ENCODE measurements around the gene MORN5. TPM values are rescaled to one million over a fixed set of nuclear protein-coding genes. Genes with fewer than 3 reads are reported as not detected.

The MORN5 gene
- total and polyA plus RNA-seq, 2 donors (not counting 1 experiment from before 2014, with no cell fraction given) = 0.33 TPM; not detected in 1

DNA sequence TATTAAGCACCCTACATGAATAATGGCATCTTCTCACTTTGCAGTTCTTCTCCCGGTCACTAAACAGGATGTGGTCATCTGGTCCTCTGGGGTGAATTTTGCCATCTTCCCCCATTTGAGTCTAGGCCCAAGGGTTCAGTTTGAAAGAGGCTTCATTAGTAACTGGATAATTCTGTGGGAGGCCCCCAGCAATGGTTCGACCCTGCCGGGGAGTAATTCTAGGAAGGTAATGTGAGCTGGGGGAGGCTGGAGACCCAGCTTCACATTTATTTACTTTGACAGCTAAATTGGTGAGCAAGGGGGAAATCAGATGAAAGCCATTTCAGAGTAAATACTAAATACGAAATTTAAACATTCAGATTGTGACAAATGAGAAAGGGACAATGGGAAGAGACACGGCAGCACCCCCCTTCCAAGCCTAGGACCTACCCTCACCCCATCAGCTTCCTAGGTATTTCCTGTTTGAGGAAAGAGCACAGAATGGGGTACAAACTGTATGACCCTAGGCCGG is 73.1 kb downstream of the MORN5 start:
- no peaks in the 10 kb centered on the region for H3K79me2 ChIP-seq (ENCODE audit: control insufficient read depth, insufficient read depth, low read length)

GRCh38 chr9:122234022-122234748 is 74.5 kb downstream of the MORN5 start:
- no peaks in the 10 kb centered on the region for H3K9me3 ChIP-seq (ENCODE audit: control insufficient read depth, insufficient read depth, low read depth, low read length)
- TF ChIP-seq EZH2 (IDR thresholded peaks at IDR 0.05; ENCODE audit: low read length, missing control alignments) (no peak), CTCF (conservative IDR thresholded peaks at IDR 0.05 in 1 of 2, IDR thresholded peaks at IDR 0.05 in 1 of 2; ENCODE audit: low read depth in 1 of 2, low read length in 2 of 2) (no peak)

More for the DNA sequence above, 73.1 kb downstream of the MORN5 start:
- Histone ChIP-seq H3K4me3 (replicated peaks in 1 of 4; ENCODE audit: control extremely low read depth in 1 of 4, insufficient read depth in 1 of 4, low read depth in 3 of 4, low read length in 4 of 4) (no peak overlapping the region), H4K20me1 (ENCODE audit: control insufficient read depth, extremely low read depth, insufficient read depth, low read length) (no peaks in the 10 kb centered on the region), H3K36me3 (ENCODE audit: control insufficient read depth, insufficient read depth, low read length) (no peaks in the 10 kb centered on the region), H3K4me1 (ENCODE audit: control insufficient read depth, extremely low read depth, insufficient read depth, low read length) (peaks cover 3% of the 10 kb centered on the region), H3K9ac (ENCODE audit: insufficient read depth, low read length) (no peak overlapping the region), H3K9me3 (ENCODE audit: control insufficient read depth, insufficient read depth, low read depth, low read length) (no peaks in the 10 kb centered on the region), H3K4me2 (ENCODE audit: extremely low read depth, insufficient read depth, low read length) (no peak overlapping the region), H3K27me3 (ENCODE audit: control insufficient read depth, insufficient read depth, low read length) (peaks cover 38% of the 10 kb centered on the region), H2AFZ (ENCODE audit: low read length) (no peak overlapping the region), H3K27ac (ENCODE audit: insufficient read depth, low read length) (no peak overlapping the region)
- DNase-seq (ENCODE audit: low read depth in 2 of 2) = no peak
- TF ChIP-seq CTCF (conservative IDR thresholded peaks at IDR 0.05 in 1 of 2, IDR thresholded peaks at IDR 0.05 in 1 of 2; ENCODE audit: low read depth in 1 of 2, low read length in 2 of 2) = no peak

GRCh38 chr9:122236681-122237080 is 77.0 kb downstream of the MORN5 start:
- DNase-seq (ENCODE audit: low read depth in 2 of 2) = no peak
- H3K9ac ChIP-seq (ENCODE audit: insufficient read depth, low read length) = no peak overlapping the region
- H3K9me3 ChIP-seq (ENCODE audit: control insufficient read depth, insufficient read depth, low read depth, low read length) = no peaks in the 10 kb centered on the region

More at GRCh38 chr9:122234022-122234748, 74.5 kb downstream of the MORN5 start:
- no peaks in the 10 kb centered on the region for H3K79me2 ChIP-seq (ENCODE audit: control insufficient read depth, insufficient read depth, low read length)
- no peak overlapping the region for H3K9ac ChIP-seq (ENCODE audit: insufficient read depth, low read length)
- no peak overlapping the region for H3K27ac ChIP-seq (ENCODE audit: insufficient read depth, low read length)
- H4K20me1 ChIP-seq (ENCODE audit: control insufficient read depth, extremely low read depth, insufficient read depth, low read length) = no peaks in the 10 kb centered on the region
- no peaks in the 10 kb centered on the region for H3K36me3 ChIP-seq (ENCODE audit: control insufficient read depth, insufficient read depth, low read length)
- H3K27me3 ChIP-seq (ENCODE audit: control insufficient read depth, insufficient read depth, low read length) = peaks cover 29% of the 10 kb centered on the region
- no peak for DNase-seq (ENCODE audit: low read depth in 2 of 2)
- no peak overlapping the region for H3K4me3 ChIP-seq (replicated peaks in 1 of 4; ENCODE audit: control extremely low read depth in 1 of 4, insufficient read depth in 1 of 4, low read depth in 3 of 4, low read length in 4 of 4)
- no peak overlapping the region for H3K4me2 ChIP-seq (ENCODE audit: extremely low read depth, insufficient read depth, low read length)
- peaks cover under 1% of the 10 kb centered on the region for H3K4me1 ChIP-seq (ENCODE audit: control insufficient read depth, extremely low read depth, insufficient read depth, low read length)
- H2AFZ ChIP-seq (ENCODE audit: low read length) = no peak overlapping the region

More at GRCh38 chr9:122236681-122237080, 77.0 kb downstream of the MORN5 start:
- Histone ChIP-seq H3K4me2 (ENCODE audit: extremely low read depth, insufficient read depth, low read length) (no peak overlapping the region), H2AFZ (ENCODE audit: low read length) (no peak overlapping the region), H3K27me3 (ENCODE audit: control insufficient read depth, insufficient read depth, low read length) (peaks cover 5% of the 10 kb centered on the region), H3K4me3 (replicated peaks in 1 of 4; ENCODE audit: control extremely low read depth in 1 of 4, insufficient read depth in 1 of 4, low read depth in 3 of 4, low read length in 4 of 4) (no peak overlapping the region), H3K27ac (ENCODE audit: insufficient read depth, low read length) (no peak overlapping the region), H3K36me3 (ENCODE audit: control insufficient read depth, insufficient read depth, low read length) (no peaks in the 10 kb centered on the region), H3K4me1 (ENCODE audit: control insufficient read depth, extremely low read depth, insufficient read depth, low read length) (no peaks in the 10 kb centered on the region), H3K79me2 (ENCODE audit: control insufficient read depth, insufficient read depth, low read length) (no peaks in the 10 kb centered on the region), H4K20me1 (ENCODE audit: control insufficient read depth, extremely low read depth, insufficient read depth, low read length) (no peaks in the 10 kb centered on the region)
- TF ChIP-seq EZH2 (IDR thresholded peaks at IDR 0.05; ENCODE audit: low read length, missing control alignments) (no peak), CTCF (conservative IDR thresholded peaks at IDR 0.05 in 1 of 2, IDR thresholded peaks at IDR 0.05 in 1 of 2; ENCODE audit: low read depth in 1 of 2, low read length in 2 of 2) (no peak)

Data from fibroblast of lung (primary cell).